Natural killer cell (primary cell): ENCODE measurements around the gene CROCC2. TPM values are rescaled to one million over a fixed set of nuclear protein-coding genes. Genes with fewer than 3 reads are reported as not detected.

Experiments
- ATAC-seq, 3 donors: fragments of 150-1000 bp in 2 of 3; fragments of 200-7000 bp in 1 of 3; cut with Tn5 transposase; 1 replicate in 1 of 3; 2 replicates in 2 of 3; pipeline ENCODE4 v1.10.0; 2021; ENCODE audit warnings: mild to moderate bottlenecking in 2 of 3, moderate library complexity in 2 of 3
- DNase-seq, 2 donors: peaks; one replicate each; pipeline versions ENCODE4 v3.0.0 to v3.0.0-alpha.2; 2013 to 2021; ENCODE audit warnings: mixed read lengths in 1 of 2
- H3K27ac ChIP-seq: one replicate; pipeline ENCODE4 v1.5.1; 2013; ENCODE audit warnings: mild to moderate bottlenecking, low read length
- H3K27me3 ChIP-seq: one replicate; pipeline ENCODE4 v1.6.1; 2013; ENCODE audit warnings: low read length; ENCODE audit not compliant: control insufficient read depth, insufficient read depth
- H3K36me3 ChIP-seq: one replicate; pipeline ENCODE4 v1.6.1; 2013; ENCODE audit warnings: low read length; ENCODE audit not compliant: control insufficient read depth, insufficient read depth
- H3K4me1 ChIP-seq: one replicate; pipeline ENCODE4 v1.6.1; 2013; ENCODE audit warnings: low read length; ENCODE audit not compliant: control insufficient read depth, insufficient read depth
- H3K4me3 ChIP-seq: one replicate; pipeline ENCODE4 v1.5.1; 2013; ENCODE audit warnings: low read length
- H3K9me3 ChIP-seq: one replicate; pipeline ENCODE4 v1.6.1; 2013; ENCODE audit warnings: low read length; ENCODE audit not compliant: control insufficient read depth, insufficient read depth
- H3K27ac Mint-ChIP-seq, 2 donors: one replicate each; pipeline ENCODE4 v1.8.0; 2022; ENCODE audit warnings: mild to moderate bottlenecking in 2 of 2, mixed read lengths in 2 of 2, moderate library complexity in 1 of 2
- H3K27me3 Mint-ChIP-seq, 2 donors: one replicate each; pipeline ENCODE4 v1.8.0; 2022; ENCODE audit warnings: low read depth in 2 of 2, mixed read lengths in 2 of 2
- H3K36me3 Mint-ChIP-seq: one replicate; pipeline ENCODE4 v1.8.0; 2022; ENCODE audit warnings: mixed read lengths
- H3K4me1 Mint-ChIP-seq, 2 donors: one replicate each; pipeline ENCODE4 v1.8.0; 2022; ENCODE audit warnings: mixed read lengths in 2 of 2
- H3K4me3 Mint-ChIP-seq: one replicate; pipeline ENCODE4 v1.8.0; 2022; ENCODE audit warnings: mild to moderate bottlenecking, moderate library complexity, mixed read lengths
- H3K9me3 Mint-ChIP-seq, 2 donors: one replicate each; pipeline ENCODE4 v1.8.0; 2022; ENCODE audit warnings: mixed read lengths in 2 of 2
- CTCF ChIP-seq: fragments of 200-600 bp; IDR thresholded peaks from one replicate; pipeline ENCODE4 v1.8.0; 2022; ENCODE audit warnings: antibody characterized with exemption
- WGBS: methylation state at CpG from one replicate; pipeline ENCODE4 v1.1.7; 2013; ENCODE audit warnings: missing lambda C conversion rate; ENCODE audit not compliant: insufficient coverage; 5-methylcytosine and 5-hydroxymethylcytosine counted together
- intact Hi-C: fragments of 100-400 bp; cut with micrococcal nuclease; formaldehyde crosslinking; loops from one replicate; pipeline ENCODE4 v1.14.2; 2022
- total RNA-seq, 4 donors: library from RNA; stranded (reverse); fragments of 120-200 nt in 1 of 4; gene quantifications; one replicate each; pipeline versions ENCODE4 v1.2.3 to v1.2.4, GENCODE V29; 2013 to 2022

CROCC2 gene
- total RNA-seq, 3 donors from 2014 or later (not counting 1 experiment from before 2014, with no cell fraction given): 0.14 TPM; not detected in 2

GRCh38 chr2:241020201-241020600, 114.1 kb downstream of the CROCC2 start:
- H3K36me3 Mint-ChIP-seq: peaks cover under 1% of the 10 kb centered on the region
- H3K9me3 Mint-ChIP-seq: peaks cover 0 to under 1% of the 10 kb centered on the region in 2 donors
- Histone ChIP-seq H3K4me1 (no peaks in the 10 kb centered on the region), H3K27me3 (no peaks in the 10 kb centered on the region), H3K4me3 (no peak overlapping the region), H3K36me3 (no peaks in the 10 kb centered on the region), H3K27ac (no peak overlapping the region), H3K9me3 (peaks cover 6% of the 10 kb centered on the region)
- no peak for TF ChIP-seq CTCF
- 96% methylated on average over 10 of the region's 10 CpGs for WGBS
- H3K4me1 Mint-ChIP-seq: no peaks in the 10 kb centered on the region
- peaks cover 0 to 8% of the 10 kb centered on the region in 2 donors for H3K27me3 Mint-ChIP-seq
- no peak overlapping the region for H3K27ac Mint-ChIP-seq
- DNase-seq: no peak
- intact Hi-C loops: no loop called here
- no peak for ATAC-seq
- no peak overlapping the region for H3K4me3 Mint-ChIP-seq

- H3K27ac Mint-ChIP-seq: no peak overlapping the region
- peaks cover 6% of the 10 kb centered on the region for H3K9me3 ChIP-seq
- H3K27me3 Mint-ChIP-seq: peaks cover 0 to 8% of the 10 kb centered on the region in 2 donors
- DNase-seq (no peak), ATAC-seq (no peak)
- no peaks in the 10 kb centered on the region for H3K36me3 ChIP-seq
- no peak overlapping the region for H3K4me3 Mint-ChIP-seq
- H3K27ac ChIP-seq: no peak overlapping the region
- H3K9me3 Mint-ChIP-seq: peaks cover 5 to 6% of the 10 kb centered on the region in 2 donors
- TF ChIP-seq CTCF: no peak
- peaks cover 5% of the 10 kb centered on the region for H3K36me3 Mint-ChIP-seq
- no peaks in the 10 kb centered on the region for H3K4me1 Mint-ChIP-seq
- intact Hi-C loops: no loop called here
- H3K4me1 ChIP-seq: no peaks in the 10 kb centered on the region
- peaks cover 2% of the 10 kb centered on the region for H3K27me3 ChIP-seq
- 88% methylated on average over 7 of the region's 8 CpGs for WGBS
- H3K4me3 ChIP-seq: no peak overlapping the region
Observed at GRCh38 chr2:241020629-241021190, 114.6 kb downstream of the CROCC2 start.

- Histone ChIP-seq H3K27ac (no peak overlapping the region), H3K4me1 (no peaks in the 10 kb centered on the region), H3K36me3 (no peaks in the 10 kb centered on the region), H3K9me3 (peaks cover 15% of the 10 kb centered on the region), H3K4me3 (no peak overlapping the region), H3K27me3 (peaks cover 4% of the 10 kb centered on the region)
- Mint-ChIP-seq H3K4me1 (no peaks in the 10 kb centered on the region), H3K27me3 (peaks cover 0 to 8% of the 10 kb centered on the region in 2 donors), H3K9me3 (peaks cover 10 to 13% of the 10 kb centered on the region in 2 donors), H3K4me3 (no peak overlapping the region), H3K27ac (no peak overlapping the region), H3K36me3 (peaks cover 20% of the 10 kb centered on the region)
- ATAC-seq (no peak), DNase-seq (no peak)
- no peak for TF ChIP-seq CTCF
- WGBS: 80% methylated on average over 1 of the region's 1 CpG
- intact Hi-C loops: no loop called here
Observed at GRCh38 chr2:241025639-241026038, 119.5 kb downstream of the CROCC2 start.
